Hindlimb muscle (tissue), 1 donor: ENCODE measurements around the gene SPAAR. TPM values are rescaled to one million over a fixed set of nuclear protein-coding genes. Genes with fewer than 3 reads are reported as not detected.
"Not testable (repeated sequence)": the region's sequence is repeated elsewhere in the genome, so short reads cannot be mapped to it uniquely, and the experiment has no call there.

Experiments
- DNase-seq: peaks from one replicate; pipeline ENCODE4 v3.0.0-alpha.2; 2013
- polyA plus RNA-seq: library from polyadenylated mRNA; unstranded; fragments of 120-200 nt; gene quantifications from one replicate; pipeline ENCODE4 v1.2.1, GENCODE V29; 2013; ENCODE audit not compliant: insufficient read length

SPAAR gene
- polyA plus RNA-seq, 1 donor, result 2.3 TPM

- DNase-seq, result no peak
Observed at GRCh38 chr9:35905051-35905781, 4.1 kb upstream of the SPAAR start.

GRCh38 chr9:35905912-35906679, 3.2 kb upstream of the SPAAR start, which contains the start of gene HRCT1:
TSS of gene HRCT1 (plus strand) at chr9:35906202. CDS start at chr9:35906288, 86 bp downstream.
- DNase-seq, result peak; percentile 82

DNA sequence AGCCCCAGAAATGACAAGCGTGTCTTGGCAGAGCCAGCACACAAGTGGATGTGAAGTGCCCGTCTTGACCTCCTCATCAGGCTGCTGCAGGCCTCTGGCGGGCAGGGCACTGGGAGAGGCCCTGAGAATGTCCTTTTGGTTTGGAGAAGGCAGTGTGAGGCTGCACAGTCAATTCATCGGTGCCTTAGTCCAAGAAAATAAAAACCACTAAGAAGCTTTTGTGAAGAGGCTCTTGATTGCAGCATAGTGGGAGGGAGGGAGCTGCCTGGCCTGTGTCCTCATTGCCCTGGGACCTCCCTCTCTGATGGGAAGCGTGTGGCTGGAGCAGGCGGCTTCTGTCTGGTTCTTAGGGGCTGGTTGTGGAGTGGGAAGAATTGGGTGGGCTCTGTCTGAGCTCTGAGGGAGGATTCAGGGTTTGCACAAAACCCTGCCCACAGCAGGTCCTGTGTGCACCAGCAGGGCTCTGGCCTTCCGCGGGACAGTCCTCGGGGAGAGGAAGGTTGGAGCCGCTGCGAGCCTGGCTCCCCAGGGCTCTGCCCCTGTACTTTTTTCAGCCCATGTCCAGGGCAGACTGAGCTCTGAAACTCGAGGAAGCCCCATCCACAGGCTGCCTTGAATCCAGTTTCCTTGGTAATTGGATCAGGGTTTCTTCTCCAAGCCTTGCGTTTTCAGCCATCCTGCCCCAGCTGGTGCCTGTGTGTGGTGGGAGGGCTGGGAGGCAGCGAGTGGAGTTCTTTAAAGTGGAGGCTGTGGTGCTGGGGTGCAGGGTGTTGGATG, 2.2 kb upstream of the SPAAR start:
- no peak for DNase-seq

- DNase-seq, result peak; percentile 86
Observed at GRCh38 chr9:35907711-35908503, 1.4 kb upstream of the SPAAR start.

DNA sequence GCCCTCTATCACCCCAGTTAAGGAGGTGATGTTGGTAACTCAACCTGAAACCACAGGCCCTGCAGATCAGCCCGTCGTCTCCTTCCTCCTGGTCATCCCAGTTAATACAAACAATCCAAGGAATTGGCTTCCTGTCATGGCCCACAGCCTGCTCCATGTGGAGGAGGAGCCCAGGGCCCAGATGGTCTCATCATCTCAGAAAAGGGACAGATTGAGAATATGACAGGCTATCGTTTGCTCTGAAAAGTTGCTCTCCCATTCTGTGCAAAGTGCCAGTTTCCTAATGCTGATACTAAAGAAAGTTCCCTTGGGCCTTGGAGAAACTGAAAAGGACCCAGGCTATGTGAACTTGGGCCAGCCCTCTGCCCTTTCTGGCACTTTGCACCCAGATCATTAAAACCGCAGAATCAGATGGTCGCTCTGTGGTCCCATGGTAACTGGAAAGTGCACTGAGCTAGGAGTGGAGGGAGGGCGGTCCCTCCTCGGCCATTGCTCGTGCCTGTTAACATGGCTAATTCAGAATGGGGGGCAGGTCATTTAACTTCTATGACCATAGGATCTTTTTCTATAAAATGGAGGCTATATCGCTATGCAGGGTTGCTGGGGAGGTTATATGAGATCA, 675 bp upstream of the SPAAR start:
- DNase-seq, result no peak

GRCh38 chr9:35909687-35910612, 660 bp downstream of the SPAAR start:
- no peak for DNase-seq

- no peak for DNase-seq
Observed at GRCh38 chr9:35910613-35911359, 1.5 kb downstream of the SPAAR start.

- DNase-seq, result no peak
Observed at GRCh38 chr9:35911690-35912089, 2.4 kb downstream of the SPAAR start.

GRCh38 chr9:35912791-35913400, 3.6 kb downstream of the SPAAR start:
- no peak for DNase-seq

- not testable (repeated sequence) for DNase-seq
Observed at GRCh38 chr9:35913429-35913828, 4.1 kb downstream of the SPAAR start.

DNA sequence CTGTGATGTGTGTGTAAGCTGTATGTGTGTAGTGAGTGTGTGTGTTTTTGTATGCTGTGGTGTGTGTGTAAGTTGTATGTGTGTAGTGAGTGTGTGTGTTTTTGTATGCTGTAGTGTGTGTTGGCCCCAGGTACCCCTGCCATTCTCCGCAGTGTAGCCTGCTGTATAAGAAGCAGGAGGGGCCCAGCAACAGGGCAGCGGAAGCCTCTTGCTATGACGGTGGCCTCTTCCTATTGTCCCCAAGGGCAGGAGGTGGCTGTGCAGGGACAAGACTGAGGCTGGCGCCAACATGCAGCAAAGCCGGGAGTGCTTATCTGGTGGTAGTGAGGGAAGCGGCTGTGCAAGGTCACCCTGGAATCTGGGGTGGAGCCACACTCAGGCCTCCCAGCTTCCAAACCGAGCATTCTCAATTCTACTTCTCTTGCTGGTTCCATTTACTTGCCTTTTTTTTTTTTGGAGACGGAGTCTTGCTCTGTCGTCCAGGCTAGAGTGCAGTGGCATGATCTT, 5.1 kb downstream of the SPAAR start:
- no peak for DNase-seq

DNA sequence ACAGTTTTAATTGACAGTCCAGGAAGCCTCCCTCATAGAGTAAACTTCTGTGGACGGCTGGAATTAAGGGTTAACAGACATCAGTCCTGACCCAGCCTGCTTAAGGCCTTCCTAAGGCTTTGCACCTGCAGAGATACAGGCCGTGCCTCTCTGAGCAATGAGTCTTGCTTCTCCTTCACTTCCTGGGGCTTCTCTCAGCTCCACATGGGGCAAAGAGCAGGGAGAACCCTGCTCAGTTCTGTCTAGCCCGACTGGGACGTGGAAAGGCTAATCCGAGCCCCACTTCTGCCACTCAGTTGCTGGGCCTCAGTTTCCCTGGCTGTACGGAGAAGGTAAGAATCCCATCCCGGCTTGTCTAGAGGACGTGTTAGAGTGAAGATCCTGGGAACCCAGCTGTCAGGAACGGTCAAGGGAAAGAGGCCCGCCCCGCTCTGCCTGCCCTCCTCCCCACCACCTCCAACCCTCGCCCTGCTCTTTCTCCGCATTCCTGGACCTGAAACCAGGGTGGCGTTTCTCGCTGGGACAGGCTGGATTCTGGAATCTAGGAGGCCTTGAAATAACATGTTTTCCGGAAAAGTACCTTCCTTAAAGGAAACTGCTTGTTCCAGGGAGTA, 6.5 kb downstream of the SPAAR start:
- DNase-seq, result no peak

- DNase-seq, result no peak
Observed at GRCh38 chr9:35917261-35917660, 8.0 kb downstream of the SPAAR start.

GRCh38 chr9:35918780-35919179, 9.5 kb downstream of the SPAAR start:
- DNase-seq, result no peak

DNA sequence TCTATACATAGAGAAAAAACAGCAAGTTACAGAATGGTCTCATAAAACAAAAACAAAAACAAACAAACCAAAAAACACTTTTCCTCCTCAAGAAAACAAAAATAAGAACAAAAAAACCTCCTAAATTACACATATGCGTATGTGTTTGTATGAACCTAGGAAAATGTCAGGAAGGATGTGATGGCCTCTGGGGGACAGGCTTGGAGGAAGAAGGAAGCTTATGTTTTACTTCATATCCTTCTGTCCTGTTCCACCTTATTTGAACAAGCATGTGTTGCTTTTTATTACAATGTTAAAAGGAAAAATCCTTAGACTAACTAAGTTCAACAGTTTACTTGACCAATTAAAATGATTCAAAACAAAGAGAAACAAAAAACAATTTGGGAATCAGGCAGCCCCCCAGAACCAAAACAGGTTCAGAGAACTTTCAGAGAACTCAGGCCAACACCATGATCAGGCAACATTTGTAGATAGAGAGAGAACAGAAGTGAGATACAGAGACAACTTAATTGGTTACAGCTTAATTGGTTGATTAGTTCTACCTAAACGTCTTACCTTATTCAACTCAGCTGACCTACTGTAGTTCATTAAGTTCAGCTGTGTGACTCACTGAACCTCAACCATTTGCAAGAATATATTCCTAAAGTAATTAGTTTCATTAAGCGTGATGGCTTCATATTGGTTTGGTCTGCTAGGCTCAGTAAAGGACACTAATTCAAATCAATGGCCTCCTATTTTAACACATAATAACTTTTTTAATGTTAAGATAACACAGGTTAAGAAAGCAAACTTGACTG, 10.1 kb downstream of the SPAAR start:
- no peak for DNase-seq

DNA sequence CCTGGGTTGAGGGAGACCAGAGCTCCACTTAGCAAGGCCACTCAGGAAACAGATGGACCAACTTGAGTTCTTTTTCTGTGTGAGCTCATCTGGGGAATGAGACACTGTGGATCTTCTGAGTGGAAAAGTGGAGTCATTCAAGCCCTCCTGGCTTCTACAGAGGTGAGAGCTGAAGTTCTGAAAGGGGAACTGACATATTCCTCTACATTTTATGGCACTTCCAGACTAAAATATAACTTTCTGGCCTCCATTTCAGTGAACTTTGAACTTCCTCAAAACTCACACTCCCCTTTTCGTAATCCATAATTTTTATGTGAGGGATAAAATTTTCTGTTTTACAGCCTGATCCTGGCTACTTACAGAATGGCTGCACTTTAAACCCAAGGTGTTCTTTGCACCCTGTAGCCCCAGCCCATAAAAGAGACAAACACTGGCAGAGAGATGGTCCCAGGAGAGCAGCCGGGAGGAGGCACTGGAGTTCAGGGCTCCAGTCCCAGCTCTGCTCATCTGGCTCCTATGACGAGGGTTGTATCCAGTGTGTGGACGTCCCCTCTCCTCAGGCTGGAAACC, 10.8 kb downstream of the SPAAR start:
- no peak for DNase-seq

DNA sequence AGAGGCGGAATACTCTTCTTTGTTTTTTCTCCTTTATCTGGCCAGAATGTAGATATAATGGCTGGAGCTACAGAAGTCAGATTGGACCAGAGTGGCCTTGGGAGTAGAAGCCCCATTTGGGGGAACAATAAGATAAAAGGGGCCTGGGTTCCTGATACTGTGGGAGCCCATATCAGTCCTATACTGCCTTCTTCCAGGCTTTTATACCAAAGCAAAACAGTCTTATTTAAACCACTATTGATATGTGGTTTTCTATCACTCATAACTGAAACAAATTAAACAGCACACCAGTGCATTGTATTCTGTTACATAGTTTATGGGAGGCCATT, 14.3 kb downstream of the SPAAR start:
- DNase-seq, result no peak
